Calu3 (cell line): ENCODE results near the gene ADAMTSL2. TPM values are rescaled to one million over a fixed set of nuclear protein-coding genes. Genes with fewer than 3 reads are reported as not detected.

Experiments
- BruUV-seq: library from RNA; stranded (reverse); fragments of 400-500 nt; replicated peaks from 2 replicates; lab custom pipeline; 2021; lab: Mats Ljungman, UMichigan
- CTCF ChIA-PET: fragments of 300-600 bp; sonication (Branson Sonifier 250); formaldehyde crosslinking; loops from one replicate; lab custom pipeline; 2022; ENCODE audit warnings: antibody characterized with exemption; lab: Charles Lee
- DNase-seq: peaks from one replicate; pipeline ENCODE4 v3.0.0; 2022
- H3K27ac Mint-ChIP-seq: one replicate; pipeline ENCODE4 v1.8.0; 2022; ENCODE audit warnings: mixed read lengths; ENCODE audit not compliant: unreplicated experiment
- H3K27me3 Mint-ChIP-seq: one replicate; pipeline ENCODE4 v1.8.0; 2022; ENCODE audit warnings: mixed read lengths; ENCODE audit not compliant: unreplicated experiment
- H3K36me3 Mint-ChIP-seq: one replicate; pipeline ENCODE4 v1.8.0; 2022; ENCODE audit warnings: mild to moderate bottlenecking, moderate library complexity, mixed read lengths; ENCODE audit not compliant: insufficient read depth, unreplicated experiment
- H3K4me1 Mint-ChIP-seq: one replicate; pipeline ENCODE4 v1.8.0; 2022; ENCODE audit warnings: mild to moderate bottlenecking, low read depth, mixed read lengths; ENCODE audit not compliant: unreplicated experiment
- H3K4me3 Mint-ChIP-seq: one replicate; pipeline ENCODE4 v1.8.0; 2022; ENCODE audit warnings: mild to moderate bottlenecking, low read depth, moderate library complexity, mixed read lengths; ENCODE audit not compliant: unreplicated experiment
- H3K9me3 Mint-ChIP-seq: one replicate; pipeline ENCODE4 v1.8.0; 2022; ENCODE audit warnings: low read depth, mixed read lengths; ENCODE audit not compliant: unreplicated experiment
- intact Hi-C: fragments of 100-400 bp; cut with micrococcal nuclease; formaldehyde crosslinking; loops from one replicate; pipeline ENCODE4 v1.10.0; 2022; ENCODE audit not compliant: unreplicated experiment
- total RNA-seq: library from RNA; stranded (reverse); gene quantifications from 2 replicates; pipeline ENCODE4 v1.2.3, GENCODE V29; 2022
- TF ChIP-seq, protein P1 (sequence below): fragments of 200-600 bp; IDR thresholded peaks from one replicate; pipeline ENCODE4 v1.8.0; 2022; ENCODE audit warnings: antibody characterized with exemption; ENCODE audit not compliant: unreplicated experiment

ADAMTSL2 gene
- total RNA-seq, 1 experiment from 2014 or later, result 0.14 TPM

- no peaks in the 10 kb centered on the region for H3K4me1 Mint-ChIP-seq
- TF ChIP-seq, protein P1, sequence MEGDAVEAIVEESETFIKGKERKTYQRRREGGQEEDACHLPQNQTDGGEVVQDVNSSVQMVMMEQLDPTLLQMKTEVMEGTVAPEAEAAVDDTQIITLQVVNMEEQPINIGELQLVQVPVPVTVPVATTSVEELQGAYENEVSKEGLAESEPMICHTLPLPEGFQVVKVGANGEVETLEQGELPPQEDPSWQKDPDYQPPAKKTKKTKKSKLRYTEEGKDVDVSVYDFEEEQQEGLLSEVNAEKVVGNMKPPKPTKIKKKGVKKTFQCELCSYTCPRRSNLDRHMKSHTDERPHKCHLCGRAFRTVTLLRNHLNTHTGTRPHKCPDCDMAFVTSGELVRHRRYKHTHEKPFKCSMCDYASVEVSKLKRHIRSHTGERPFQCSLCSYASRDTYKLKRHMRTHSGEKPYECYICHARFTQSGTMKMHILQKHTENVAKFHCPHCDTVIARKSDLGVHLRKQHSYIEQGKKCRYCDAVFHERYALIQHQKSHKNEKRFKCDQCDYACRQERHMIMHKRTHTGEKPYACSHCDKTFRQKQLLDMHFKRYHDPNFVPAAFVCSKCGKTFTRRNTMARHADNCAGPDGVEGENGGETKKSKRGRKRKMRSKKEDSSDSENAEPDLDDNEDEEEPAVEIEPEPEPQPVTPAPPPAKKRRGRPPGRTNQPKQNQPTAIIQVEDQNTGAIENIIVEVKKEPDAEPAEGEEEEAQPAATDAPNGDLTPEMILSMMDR, result no peak
- peaks cover 2% of the 10 kb centered on the region for H3K36me3 Mint-ChIP-seq
- no peak for DNase-seq
- H3K27me3 Mint-ChIP-seq, result peaks cover 18% of the 10 kb centered on the region
- H3K9me3 Mint-ChIP-seq, result no peaks in the 10 kb centered on the region
- no peak overlapping the region for H3K27ac Mint-ChIP-seq
- intact Hi-C loops, result loop anchor here (5.0 kb wide), 1 partner anchor 301 kb away; no protein-coding TSS in a partner anchor
- H3K4me3 Mint-ChIP-seq, result no peak overlapping the region
- CTCF ChIA-PET, result interaction anchor here (0.7 kb wide), 1 partner anchor 101 kb away, joined by 4 read pairs; no protein-coding TSS in a partner anchor
- BruUV-seq, result no TSS peak
These were observed 45.7 kb upstream of the ADAMTSL2 start for GRCh38 chr9:133488686-133489252.

DNA sequence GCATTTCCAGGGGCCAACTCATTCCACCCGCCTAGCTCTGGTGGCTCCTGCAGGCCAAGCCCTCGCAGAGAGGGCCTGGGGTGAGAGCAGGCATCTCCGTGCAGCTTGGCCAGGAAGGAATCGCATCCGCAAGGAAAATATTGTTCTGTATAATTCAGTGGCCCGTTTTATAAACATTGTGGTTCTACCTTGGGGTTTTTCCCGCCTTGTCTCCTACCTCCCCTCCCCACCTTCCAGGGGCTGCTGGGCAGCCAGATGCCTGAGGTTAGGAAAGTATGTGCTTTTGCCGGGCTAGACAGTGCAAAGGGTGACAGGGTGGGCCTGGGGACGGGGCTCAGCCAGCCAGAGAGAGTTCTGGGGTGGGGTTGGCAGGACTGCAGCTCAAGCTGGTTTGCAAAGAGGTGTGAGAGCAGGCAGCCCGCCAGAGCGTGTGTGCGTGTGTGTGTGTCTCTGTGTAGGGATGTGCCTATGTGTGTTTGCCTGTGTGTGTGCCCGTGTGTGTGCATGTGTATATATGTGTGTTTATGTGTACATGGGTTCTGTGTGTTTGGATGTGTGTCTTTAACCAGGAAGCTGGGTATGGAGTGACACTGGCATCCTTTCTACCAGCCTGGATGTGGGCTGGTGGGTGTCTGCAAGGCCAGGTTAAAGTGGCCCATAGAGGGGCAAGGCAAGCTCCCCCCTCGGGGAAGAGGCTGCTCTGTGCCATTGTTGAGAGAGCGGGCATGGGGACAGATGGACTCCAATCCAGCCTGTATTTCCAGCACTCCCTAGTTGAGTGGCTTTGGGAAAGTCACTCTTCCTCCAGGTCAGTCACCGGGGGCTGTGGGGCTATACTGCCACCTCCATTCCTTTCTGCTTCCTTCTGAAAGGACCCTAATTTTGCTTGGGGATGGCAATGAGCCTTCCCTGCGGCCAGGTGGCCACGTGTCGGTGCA is 45.0 kb upstream of the ADAMTSL2 start:
- TF ChIP-seq, protein P1, result no peak
- no peak overlapping the region for H3K4me3 Mint-ChIP-seq
- peaks cover 5% of the 10 kb centered on the region for H3K36me3 Mint-ChIP-seq

DNA sequence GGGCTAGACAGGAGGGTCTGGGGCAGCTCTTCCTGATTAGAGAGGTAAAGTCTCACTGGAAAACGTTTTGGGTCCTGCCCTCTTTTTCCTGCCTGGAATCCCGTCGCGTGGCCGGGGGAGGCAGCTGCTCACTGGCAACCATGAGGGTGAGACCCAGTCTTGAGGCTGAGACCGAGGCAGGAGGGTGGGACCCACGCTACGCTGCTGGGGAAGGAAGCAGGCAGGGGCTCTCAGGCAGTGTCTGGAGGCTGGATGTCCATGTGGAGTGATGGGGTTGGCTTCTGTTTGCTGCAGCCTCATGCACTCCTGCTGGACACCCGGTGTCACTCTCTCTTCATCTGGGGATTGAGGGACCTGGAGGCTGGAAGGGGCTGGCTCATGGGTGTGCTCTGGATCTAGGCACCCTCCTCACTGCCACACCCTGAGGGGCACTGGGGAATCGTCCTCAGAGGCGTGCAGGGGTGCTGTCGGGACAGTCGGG is 44.3 kb upstream of the ADAMTSL2 start:
- H3K9me3 Mint-ChIP-seq, result no peaks in the 10 kb centered on the region
- H3K27me3 Mint-ChIP-seq, result peaks cover 18% of the 10 kb centered on the region
- peaks cover 5% of the 10 kb centered on the region for H3K36me3 Mint-ChIP-seq
- BruUV-seq, result no TSS peak
- TF ChIP-seq, protein P1, result no peak
- DNase-seq, result no peak
- no peak overlapping the region for H3K4me3 Mint-ChIP-seq
- intact Hi-C loops, result no loop called here
- H3K27ac Mint-ChIP-seq, result no peak overlapping the region
- CTCF ChIA-PET, result no interaction called here
- H3K4me1 Mint-ChIP-seq, result no peaks in the 10 kb centered on the region

More for the DNA sequence above, 45.0 kb upstream of the ADAMTSL2 start:
- CTCF ChIA-PET, result no interaction called here
- Mint-ChIP-seq H3K9me3 (no peaks in the 10 kb centered on the region), H3K27ac (no peak overlapping the region), H3K4me1 (no peaks in the 10 kb centered on the region), H3K27me3 (peaks cover 18% of the 10 kb centered on the region)
- DNase-seq, result no peak
- intact Hi-C loops, result loop anchor here (5.0 kb wide), 1 partner anchor 302 kb away; no protein-coding TSS in a partner anchor
- BruUV-seq, result no TSS peak

- Mint-ChIP-seq H3K9me3 (no peaks in the 10 kb centered on the region), H3K4me1 (no peaks in the 10 kb centered on the region), H3K27me3 (peaks cover 18% of the 10 kb centered on the region), H3K4me3 (no peak overlapping the region), H3K36me3 (peaks cover 5% of the 10 kb centered on the region), H3K27ac (no peak overlapping the region)
- intact Hi-C loops, result no loop called here
- CTCF ChIA-PET, result no interaction called here
- no TSS peak for BruUV-seq
- no peak for DNase-seq
- TF ChIP-seq, protein P1, result no peak
These were observed 43.4 kb upstream of the ADAMTSL2 start for GRCh38 chr9:133490865-133491655.
